Heart left ventricle (tissue), 13 donors: ENCODE results near the gene IPO5.

ENCODE experiments used
- POLR2A ChIP-seq, 2 donors: fragments of 450-650 bp; IDR thresholded peaks; one replicate each; pipeline ENCODE4 v1.6.1; 2017; ENCODE audit warnings: antibody characterized with exemption in 2 of 2, mild to moderate bottlenecking in 2 of 2, moderate library complexity in 2 of 2
- TF ChIP-seq, protein P1 (sequence below), 12 donors: fragments of 200-600 bp; sonication (generic) in 4 of 12; IDR thresholded peaks; one replicate each; pipeline versions ENCODE4 v1.5.0 to v1.8.0; 2018 to 2022; ENCODE audit warnings: antibody characterized with exemption in 12 of 12, mild to moderate bottlenecking in 5 of 12
- donor health status: ischemic (EF 13 %, LVEDD 7.1; RV severe dilation, severe dysfunction).
- donor health status: DM: no; HTN: yes; CAD: no.
- donor health status: DM: no; HTN: no; CAD: no.
- donor health status: ischemic (EF 25% LVEDD 6.9; RV normal size, moderate dysfunction).
- donor health status: ischemic (EF 25% LVEDD 5.7; RV mildly dilated, moderate dysfunction).
- donor health status: ischemic (EF 35%, LVEDD 5.7; RV mildly dilated, moderate dysfunction).
- donor health status: nonischemic (EF 11% LVEDD 7.7; RV severe dilation, severe dysfunction).
- donor health status: DM: yes; HTN: yes; CAD: no.
- donor health status: PGD.
- donor health status: ischemic (EF 29% LVEDD 5.4; RV normal size, mild dysfunction).
- donor health status: nonischemic (EF 23%, LVEDD 6.1; RV moderate dilation, normal function).

- TF ChIP-seq, protein P1, sequence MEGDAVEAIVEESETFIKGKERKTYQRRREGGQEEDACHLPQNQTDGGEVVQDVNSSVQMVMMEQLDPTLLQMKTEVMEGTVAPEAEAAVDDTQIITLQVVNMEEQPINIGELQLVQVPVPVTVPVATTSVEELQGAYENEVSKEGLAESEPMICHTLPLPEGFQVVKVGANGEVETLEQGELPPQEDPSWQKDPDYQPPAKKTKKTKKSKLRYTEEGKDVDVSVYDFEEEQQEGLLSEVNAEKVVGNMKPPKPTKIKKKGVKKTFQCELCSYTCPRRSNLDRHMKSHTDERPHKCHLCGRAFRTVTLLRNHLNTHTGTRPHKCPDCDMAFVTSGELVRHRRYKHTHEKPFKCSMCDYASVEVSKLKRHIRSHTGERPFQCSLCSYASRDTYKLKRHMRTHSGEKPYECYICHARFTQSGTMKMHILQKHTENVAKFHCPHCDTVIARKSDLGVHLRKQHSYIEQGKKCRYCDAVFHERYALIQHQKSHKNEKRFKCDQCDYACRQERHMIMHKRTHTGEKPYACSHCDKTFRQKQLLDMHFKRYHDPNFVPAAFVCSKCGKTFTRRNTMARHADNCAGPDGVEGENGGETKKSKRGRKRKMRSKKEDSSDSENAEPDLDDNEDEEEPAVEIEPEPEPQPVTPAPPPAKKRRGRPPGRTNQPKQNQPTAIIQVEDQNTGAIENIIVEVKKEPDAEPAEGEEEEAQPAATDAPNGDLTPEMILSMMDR (IDR thresholded peaks at IDR 0.05), result no peak
- TF ChIP-seq POLR2A (IDR thresholded peaks at IDR 0.05), result no peak
Measured at GRCh38 chr13:98066636-98067035, 113.2 kb downstream of the IPO5 start.
